Skeletal muscle tissue (tissue), 4 donors: Measurements from ENCODE around the gene SPRY4. TPM values are rescaled to one million over a fixed set of nuclear protein-coding genes. Genes with fewer than 3 reads are reported as not detected.

Source experiments
- H3K27ac ChIP-seq: one replicate; pipeline ENCODE4 v1.7.0; 2013; ENCODE audit warnings: mild to moderate bottlenecking, low read depth, low read length, inconsistent platforms
- H3K27me3 ChIP-seq, 3 donors: one replicate each; pipeline ENCODE4 v1.7.0; 2013; ENCODE audit warnings: low read length in 3 of 3; ENCODE audit not compliant: control insufficient read depth in 3 of 3, insufficient read depth in 3 of 3
- H3K36me3 ChIP-seq, 3 donors: one replicate each; pipeline ENCODE4 v1.7.0; 2013; ENCODE audit warnings: low read length in 3 of 3; ENCODE audit not compliant: control insufficient read depth in 3 of 3, insufficient read depth in 3 of 3
- H3K4me1 ChIP-seq, 3 donors: one replicate each; pipeline ENCODE4 v1.7.0; 2013; ENCODE audit warnings: low read length in 3 of 3, mild to moderate bottlenecking in 3 of 3; ENCODE audit not compliant: control insufficient read depth in 3 of 3, insufficient read depth in 3 of 3
- H3K4me3 ChIP-seq, 3 donors: one replicate each; pipeline ENCODE4 v1.7.0; 2013; ENCODE audit warnings: low read length in 3 of 3
- H3K9ac ChIP-seq, 3 donors: one replicate each; pipeline ENCODE4 v1.7.0; 2013; ENCODE audit warnings: low read length in 3 of 3, mild to moderate bottlenecking in 3 of 3, moderate library complexity in 2 of 3, low read depth in 1 of 3
- H3K9me3 ChIP-seq, 3 donors: one replicate each; pipeline ENCODE4 v1.7.0; 2013; ENCODE audit warnings: low read length in 3 of 3; ENCODE audit not compliant: control insufficient read depth in 3 of 3
- total RNA-seq: library from RNA; depleted of rRNA; stranded (reverse); fragments of >200 nt; gene quantifications from one replicate; pipeline ENCODE4 v1.2.3, GENCODE V29; 2014
- donor health status: Osteomylitis.

The SPRY4 gene
- total RNA-seq, 1 donor from 2014 or later: 6.3 TPM

- H3K27me3 ChIP-seq: no peaks in the 10 kb centered on the region
- no peaks in the 10 kb centered on the region for H3K9me3 ChIP-seq
- H3K4me1 ChIP-seq: peaks cover 0 to 19% (median 11%) of the 10 kb centered on the region in 3 donors
- no peaks in the 10 kb centered on the region for H3K36me3 ChIP-seq
- no peak overlapping the region for H3K9ac ChIP-seq
- no peak overlapping the region for H3K4me3 ChIP-seq
- H3K27ac ChIP-seq: no peak overlapping the region
These were observed 34.1 kb downstream of the SPRY4 start for GRCh38 chr5:142290577-142291299.

GRCh38 chr5:142289708-142290576, 34.9 kb downstream of the SPRY4 start:
- Histone ChIP-seq H3K27ac (no peak overlapping the region), H3K4me1 (peaks cover 0 to 15% (median 7%) of the 10 kb centered on the region in 3 donors)

GRCh38 chr5:142287973-142288313, 36.9 kb downstream of the SPRY4 start:
- peaks cover 0 to 15% (median 6%) of the 10 kb centered on the region in 3 donors for H3K4me1 ChIP-seq
- H3K4me3 ChIP-seq: no peak overlapping the region
- H3K27me3 ChIP-seq: no peaks in the 10 kb centered on the region
- no peak overlapping the region for H3K27ac ChIP-seq
- no peaks in the 10 kb centered on the region for H3K9me3 ChIP-seq
- H3K9ac ChIP-seq: peak overlapping the region in 2 of 3 donors; percentile 16 to 23
- no peaks in the 10 kb centered on the region for H3K36me3 ChIP-seq

More at GRCh38 chr5:142289708-142290576, 34.9 kb downstream of the SPRY4 start:
- Histone ChIP-seq H3K36me3 (no peaks in the 10 kb centered on the region), H3K9ac (no peak overlapping the region), H3K27me3 (no peaks in the 10 kb centered on the region), H3K4me3 (no peak overlapping the region), H3K9me3 (no peaks in the 10 kb centered on the region)

- Histone ChIP-seq H3K27me3 (no peaks in the 10 kb centered on the region), H3K9ac (peak overlapping the region in 2 of 3 donors; percentile 16 to 23), H3K4me3 (no peak overlapping the region), H3K4me1 (peaks cover 0 to 15% (median 6%) of the 10 kb centered on the region in 3 donors), H3K36me3 (no peaks in the 10 kb centered on the region), H3K27ac (no peak overlapping the region), H3K9me3 (no peaks in the 10 kb centered on the region)
These were observed 37.5 kb downstream of the SPRY4 start for GRCh38 chr5:142287096-142287972.

- Histone ChIP-seq H3K9ac (no peak overlapping the region), H3K27me3 (no peaks in the 10 kb centered on the region), H3K9me3 (no peaks in the 10 kb centered on the region), H3K4me1 (peaks cover 5 to 16% (median 6%) of the 10 kb centered on the region in 3 donors), H3K36me3 (no peaks in the 10 kb centered on the region), H3K27ac (no peak overlapping the region), H3K4me3 (no peak overlapping the region)
These were observed 38.7 kb downstream of the SPRY4 start for GRCh38 chr5:142286111-142286510.

DNA sequence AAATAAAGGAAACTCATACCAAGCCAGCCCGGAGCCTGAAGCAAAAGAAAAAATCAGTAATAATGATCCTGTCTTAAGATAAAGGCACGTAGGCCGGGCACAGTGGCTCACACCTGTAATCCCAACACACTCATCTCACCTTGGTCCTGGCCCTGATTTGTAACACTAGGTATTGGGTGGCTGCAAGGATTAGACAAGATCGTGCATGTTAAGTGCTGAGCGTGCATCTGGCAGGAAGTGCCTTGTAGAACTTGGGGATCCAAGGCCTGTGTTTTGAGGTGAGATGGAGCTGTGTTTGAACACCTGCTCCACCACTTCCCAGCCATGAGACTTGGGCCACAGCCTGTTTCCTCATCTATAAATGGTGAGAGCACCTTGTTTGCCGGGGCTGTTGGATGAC, 41.5 kb downstream of the SPRY4 start:
- H3K27ac ChIP-seq: no peak overlapping the region
- no peak overlapping the region for H3K9ac ChIP-seq
- H3K4me1 ChIP-seq: peaks cover 11 to 24% (median 16%) of the 10 kb centered on the region in 3 donors
- H3K4me3 ChIP-seq: no peak overlapping the region
- H3K9me3 ChIP-seq: no peaks in the 10 kb centered on the region
- no peaks in the 10 kb centered on the region for H3K27me3 ChIP-seq
- no peaks in the 10 kb centered on the region for H3K36me3 ChIP-seq

DNA sequence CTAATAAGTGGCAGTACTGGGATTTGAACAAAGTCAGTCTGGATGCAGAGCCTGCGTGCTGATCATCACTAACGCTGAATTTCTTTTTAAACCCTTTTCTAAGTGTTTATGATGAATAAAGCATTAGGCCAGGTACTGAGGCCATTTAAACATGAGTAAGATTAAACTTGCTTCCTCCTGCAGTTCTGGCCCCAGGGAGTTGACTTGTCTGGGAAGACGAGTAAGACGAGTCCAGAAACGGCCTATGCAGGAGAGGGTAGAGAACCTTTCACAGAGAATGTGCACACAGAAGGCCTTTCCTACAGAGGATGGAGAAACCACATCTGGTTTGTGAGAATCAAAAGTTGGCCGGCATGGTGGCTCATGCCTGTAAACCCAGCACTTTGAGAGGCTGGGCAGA, 42.9 kb downstream of the SPRY4 start:
- no peak overlapping the region for H3K27ac ChIP-seq
- H3K27me3 ChIP-seq: peaks cover 0 to 1% (median 0%) of the 10 kb centered on the region in 3 donors
- H3K9me3 ChIP-seq: no peaks in the 10 kb centered on the region
- peaks cover 10 to 19% (median 11%) of the 10 kb centered on the region in 3 donors for H3K4me1 ChIP-seq
- H3K36me3 ChIP-seq: no peaks in the 10 kb centered on the region
- no peak overlapping the region for H3K9ac ChIP-seq
- H3K4me3 ChIP-seq: no peak overlapping the region

DNA sequence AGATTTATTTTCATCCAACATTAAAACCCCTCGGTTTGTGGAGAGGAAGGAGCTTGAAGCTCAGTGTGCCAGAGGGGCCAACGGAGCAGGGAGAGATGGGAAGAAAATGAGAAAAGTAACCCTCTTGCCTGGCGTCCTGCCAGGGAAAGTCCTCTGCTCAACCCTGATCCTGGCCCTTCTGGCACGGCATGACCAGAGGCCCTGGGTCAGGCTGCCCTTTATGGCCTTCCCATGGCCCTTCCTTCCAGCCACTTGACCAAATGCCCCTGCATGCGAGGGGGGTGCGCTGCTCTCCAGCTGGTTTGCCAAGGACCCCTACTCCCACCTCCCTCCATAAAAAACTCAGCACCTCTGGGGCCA, 43.8 kb downstream of the SPRY4 start:
- H3K9ac ChIP-seq: no peak overlapping the region
- H3K36me3 ChIP-seq: no peaks in the 10 kb centered on the region
- H3K27me3 ChIP-seq: peaks cover 0 to 2% (median 0%) of the 10 kb centered on the region in 3 donors
- H3K4me3 ChIP-seq: no peak overlapping the region
- peak overlapping the region; percentile 57 for H3K27ac ChIP-seq
- peaks cover 10 to 19% (median 11%) of the 10 kb centered on the region in 3 donors for H3K4me1 ChIP-seq
- no peaks in the 10 kb centered on the region for H3K9me3 ChIP-seq

GRCh38 chr5:142280066-142281007, 44.5 kb downstream of the SPRY4 start:
- Histone ChIP-seq H3K36me3 (no peaks in the 10 kb centered on the region), H3K4me3 (no peak overlapping the region), H3K9me3 (no peaks in the 10 kb centered on the region), H3K9ac (no peak overlapping the region), H3K27ac (peak overlapping the region; percentile 57), H3K27me3 (peaks cover 0 to 2% (median 0%) of the 10 kb centered on the region in 3 donors), H3K4me1 (peaks cover 10 to 19% (median 11%) of the 10 kb centered on the region in 3 donors)
